KG1 (cell line): ENCODE data around the gene SMYD3.

ENCODE experiments used
- DNase-seq: peaks from one replicate; lab custom pipeline; 2025; lab: John Stamatoyannopoulos, UW

Gene SMYD3

DNA sequence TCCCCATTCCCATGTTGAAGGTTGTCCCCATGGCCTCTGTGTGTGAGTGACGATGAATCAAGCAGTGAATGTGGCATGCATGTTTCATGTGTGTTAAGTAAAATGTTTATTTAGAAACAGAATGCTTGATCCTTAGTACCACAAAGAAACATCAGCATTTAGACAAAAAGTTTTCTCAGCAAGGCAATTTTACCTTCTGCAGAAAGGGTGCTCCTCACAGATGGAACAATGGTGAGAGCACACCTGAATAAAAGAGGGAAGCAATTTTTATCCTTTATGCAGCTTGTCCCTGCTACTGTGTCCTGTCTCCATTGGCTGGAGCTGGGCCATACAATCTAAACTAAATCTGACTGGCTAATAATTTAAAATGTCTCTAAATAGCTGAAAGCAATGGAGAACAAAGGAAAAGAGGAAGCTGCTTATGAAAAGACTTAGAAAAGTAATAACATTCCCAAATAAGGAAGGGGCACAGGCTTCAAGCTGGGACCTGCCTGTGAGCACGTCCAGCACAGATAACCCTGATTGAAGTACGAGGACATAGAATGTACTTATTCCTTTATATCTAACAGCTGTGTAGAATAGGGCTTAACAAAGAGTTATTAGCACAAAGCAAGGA is 8.4 kb upstream of the SMYD3 start:
- DNase-seq: no peak

DNA sequence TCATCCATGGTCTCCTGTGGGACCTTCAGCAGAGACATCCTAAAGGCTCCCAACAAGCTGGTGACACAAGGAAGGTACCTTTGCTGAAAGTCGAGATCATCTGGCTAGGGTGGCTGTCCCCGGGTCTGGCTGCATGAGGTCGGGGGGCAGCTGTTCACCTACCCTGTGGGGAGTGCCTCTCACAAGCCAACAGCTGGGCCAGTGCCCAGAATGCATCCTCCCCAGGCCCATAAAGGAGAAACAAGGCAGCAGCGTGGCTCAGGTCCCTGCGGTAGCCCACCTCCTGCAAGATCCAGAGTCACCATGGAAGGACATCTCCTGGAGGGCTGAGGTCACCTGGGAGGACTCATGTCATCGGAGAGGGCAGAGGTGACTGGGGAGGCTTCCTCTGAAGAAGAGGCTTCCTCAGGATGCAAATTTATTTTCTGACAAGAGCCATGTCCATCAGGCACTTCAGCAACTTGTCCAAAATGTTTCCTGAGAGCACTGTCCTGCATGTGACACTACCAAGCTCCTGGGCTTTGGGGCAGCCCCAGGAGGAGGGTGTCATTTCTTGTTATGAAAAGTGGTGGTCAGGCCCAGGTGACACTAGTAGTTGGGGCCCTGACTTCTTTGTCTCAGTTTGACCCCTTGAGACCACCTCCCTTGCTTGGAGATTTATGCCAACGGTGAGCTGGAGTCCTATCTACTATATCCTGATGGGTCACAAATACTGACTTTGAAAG is 6.7 kb upstream of the SMYD3 start:
- no peak for DNase-seq

- DNase-seq: no peak
Observed at GRCh38 chr1:246513041-246513440, 6.0 kb upstream of the SMYD3 start.

GRCh38 chr1:246512635-246513034 is 5.6 kb upstream of the SMYD3 start:
- DNase-seq: no peak

DNA sequence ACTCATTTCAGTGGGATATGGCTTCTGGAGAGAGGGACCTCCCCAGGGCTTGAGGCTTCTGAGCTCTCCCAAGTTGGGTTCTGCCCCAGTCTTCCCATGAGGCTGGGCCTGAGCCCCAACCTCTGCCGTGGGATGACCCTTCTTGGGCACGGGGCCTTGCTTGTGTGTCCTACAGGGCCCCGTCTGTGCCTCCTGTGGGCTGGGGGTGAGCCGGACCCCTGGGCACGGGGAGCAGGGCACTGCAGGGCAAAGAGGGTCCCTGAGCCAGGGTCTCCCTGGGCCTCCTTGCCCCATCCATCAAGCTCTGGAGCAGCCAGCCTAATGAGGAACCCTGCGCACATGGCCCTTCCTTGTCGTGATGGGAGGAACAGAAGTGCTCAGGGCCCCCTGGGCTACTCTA is 5.2 kb upstream of the SMYD3 start:
- no peak for DNase-seq

DNA sequence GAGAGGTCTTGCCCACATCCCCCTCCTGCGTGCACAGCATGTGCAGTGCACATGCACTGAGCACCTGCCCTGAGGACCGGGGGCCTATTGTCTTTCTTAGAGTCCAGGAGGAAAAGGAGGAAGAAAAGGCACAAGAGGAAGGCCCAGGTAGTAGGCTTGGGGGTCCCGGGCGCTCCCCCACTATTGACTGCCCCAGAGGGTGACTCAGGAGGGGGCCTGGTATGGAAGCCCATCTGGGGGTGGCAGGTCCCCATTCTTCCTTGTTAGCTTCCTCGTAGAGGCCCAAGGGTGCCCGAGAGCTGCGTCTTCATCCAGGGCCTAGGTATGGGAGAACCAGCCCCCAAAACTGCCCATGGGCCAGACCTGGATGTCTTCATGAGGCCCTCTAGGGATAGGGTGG is 4.1 kb upstream of the SMYD3 start:
- DNase-seq: no peak

DNA sequence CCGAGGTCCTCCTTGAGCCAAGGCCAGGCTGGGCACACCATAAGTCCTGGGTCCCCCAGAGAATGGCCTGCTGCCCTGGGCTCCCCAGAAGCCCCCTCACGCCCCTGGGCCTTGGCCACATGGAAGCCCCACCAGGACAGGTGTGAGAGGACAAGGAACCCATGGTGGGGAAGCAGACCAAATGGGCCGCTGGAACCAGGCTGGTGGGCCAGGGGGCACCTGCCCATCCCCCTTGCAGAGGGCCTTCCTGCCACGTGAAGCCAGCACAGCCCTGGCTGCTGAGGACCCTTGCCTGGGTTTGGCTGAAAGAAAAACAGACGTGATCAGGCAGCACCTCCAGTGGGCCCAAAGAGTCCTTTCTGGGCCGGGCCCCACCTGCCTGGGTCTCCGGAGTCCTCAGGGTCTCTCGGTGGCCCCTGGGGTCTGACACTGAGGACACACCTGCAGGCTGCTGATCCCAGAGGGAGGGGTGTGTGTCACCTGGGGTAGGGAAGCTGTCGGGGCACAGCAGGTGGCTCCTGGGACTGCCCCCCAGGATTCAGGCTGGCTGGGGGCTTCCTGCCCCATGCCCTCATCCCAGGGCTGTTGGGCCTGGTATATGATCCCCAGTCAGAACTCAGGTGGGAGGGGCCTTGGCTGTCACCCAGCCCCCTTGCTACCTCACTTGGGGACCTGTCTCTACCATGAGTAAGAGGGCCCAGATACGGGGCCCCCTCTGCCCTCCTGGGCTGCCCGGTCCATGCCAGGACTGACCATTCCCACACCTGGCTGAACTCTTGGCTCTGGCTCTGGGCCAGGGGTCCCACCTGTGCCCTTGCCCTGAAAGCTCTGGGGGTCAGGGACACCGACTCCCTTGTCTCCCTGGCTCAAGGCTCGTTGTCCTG is 3.3 kb upstream of the SMYD3 start:
- DNase-seq: no peak

- DNase-seq: no peak
Observed at GRCh38 chr1:246508897-246509688, 2.0 kb upstream of the SMYD3 start.

- no peak for DNase-seq
Observed at GRCh38 chr1:246506367-246506673, 759 bp downstream of the SMYD3 start.

- DNase-seq: no peak
Observed at GRCh38 chr1:246503341-246503740, 3.7 kb downstream of the SMYD3 start.

GRCh38 chr1:246497331-246497915 is 9.7 kb downstream of the SMYD3 start:
- peak; percentile 17 for DNase-seq

DNA sequence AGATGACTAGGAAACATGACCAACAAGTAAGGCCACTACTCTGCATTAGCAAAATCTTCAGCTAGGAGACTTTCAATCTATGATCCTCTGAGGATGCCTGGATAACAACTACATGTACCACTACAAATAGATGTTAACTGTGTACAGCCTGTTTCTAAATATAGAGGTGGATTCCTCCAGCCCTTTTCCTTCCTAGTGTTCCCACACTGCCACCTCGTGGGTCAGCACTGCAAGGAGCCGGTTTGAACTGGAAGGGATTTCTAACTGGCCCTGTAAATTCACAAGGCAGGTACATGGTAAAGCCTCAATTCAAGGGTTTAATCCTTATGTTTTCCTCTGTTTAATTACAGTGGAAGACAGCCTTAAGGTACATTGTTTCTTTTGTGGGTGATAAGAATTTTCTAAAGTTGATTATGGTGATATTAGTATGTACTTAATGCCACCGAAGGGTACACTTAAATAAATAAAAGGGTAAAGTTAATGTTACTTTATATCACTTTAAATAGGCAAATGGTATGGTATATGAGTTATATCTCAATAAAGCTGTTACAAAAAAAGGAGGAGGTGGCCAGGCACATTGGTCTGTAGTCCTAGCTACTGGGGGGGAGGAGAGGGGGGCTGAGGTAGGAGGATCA is 14.4 kb downstream of the SMYD3 start:
- peak; percentile 57 for DNase-seq

GRCh38 chr1:246491551-246492053 is 15.5 kb downstream of the SMYD3 start:
- no peak for DNase-seq

GRCh38 chr1:246488674-246489073 is 18.4 kb downstream of the SMYD3 start:
- no peak for DNase-seq

DNA sequence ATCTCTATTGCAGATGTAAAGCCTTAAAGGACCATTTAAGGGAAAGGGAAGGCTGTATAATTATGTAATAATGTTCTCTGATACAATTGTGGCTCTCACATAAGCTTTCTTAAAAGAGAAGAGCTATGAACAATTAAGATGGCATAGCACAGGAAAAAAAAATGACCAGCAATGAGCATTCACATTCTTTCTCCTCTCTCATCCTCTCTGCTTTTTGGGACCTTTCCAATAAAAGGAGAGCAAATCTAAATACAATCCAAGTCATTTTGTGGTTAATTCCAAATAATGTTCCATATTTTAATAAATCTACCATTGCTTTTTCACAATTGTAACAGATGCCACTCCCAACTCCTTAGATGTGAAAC is 23.5 kb downstream of the SMYD3 start:
- no peak for DNase-seq

GRCh38 chr1:246482805-246483568 is 24.1 kb downstream of the SMYD3 start:
- DNase-seq: no peak

- no peak for DNase-seq
Observed at GRCh38 chr1:246479061-246479460, 28.0 kb downstream of the SMYD3 start.

DNA sequence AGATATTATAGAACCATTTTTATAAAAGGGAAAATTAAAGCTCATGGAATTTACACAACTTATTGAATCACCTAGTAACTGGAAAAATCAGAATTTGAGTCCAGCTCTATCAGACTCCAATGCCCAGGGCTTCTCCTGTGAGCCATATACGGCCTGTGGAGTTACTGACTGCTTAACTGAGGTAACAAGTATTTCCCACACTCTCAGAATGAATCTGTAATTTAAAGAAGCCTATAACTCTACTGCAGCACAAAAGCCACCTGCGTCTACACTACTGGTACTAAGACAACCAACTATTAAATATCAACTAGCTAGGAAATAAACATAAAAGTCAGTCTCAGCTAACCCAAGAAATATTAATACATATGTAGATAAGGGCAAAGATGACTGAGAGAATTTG is 29.4 kb downstream of the SMYD3 start:
- no peak for DNase-seq

- no peak for DNase-seq
Observed at GRCh38 chr1:246476771-246477170, 30.3 kb downstream of the SMYD3 start.

GRCh38 chr1:246471688-246472087 is 35.4 kb downstream of the SMYD3 start:
- DNase-seq: no peak

DNA sequence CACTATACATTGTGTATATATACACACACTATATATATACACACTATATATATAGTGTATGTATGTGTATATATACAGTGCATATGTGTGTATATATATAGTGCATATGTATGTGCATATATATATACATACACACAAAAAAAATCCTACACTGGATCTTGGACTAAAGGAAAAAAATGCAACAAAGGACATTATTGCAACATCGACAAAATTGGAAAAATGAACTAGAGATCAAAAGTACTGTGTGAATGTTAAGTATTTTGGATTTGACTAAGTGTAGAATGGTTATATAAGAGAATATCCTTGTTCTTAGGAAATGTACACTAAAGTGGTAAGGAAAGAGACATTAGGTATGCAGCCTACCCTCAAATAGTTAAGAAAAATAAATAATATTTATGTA is 36.5 kb downstream of the SMYD3 start:
- no peak for DNase-seq
